HG02588 (cell line): Measurements from ENCODE around the gene FSTL5.
"Not testable (repeated sequence)": the region's sequence is repeated elsewhere in the genome, so short reads cannot be mapped to it uniquely, and the experiment has no call there.

Experiments used
- ATAC-seq: cut with Tn5 transposase; IDR thresholded peaks from one replicate; pipeline ENCODE4 v1.9.1; 2021; ENCODE audit warnings: mild to moderate bottlenecking, moderate library complexity; ENCODE audit not compliant: unreplicated experiment

The FSTL5 gene

GRCh38 chr4:161856711-161857326, 307.0 kb downstream of the FSTL5 start:
- no peak for ATAC-seq

GRCh38 chr4:161850631-161851030, 313.2 kb downstream of the FSTL5 start:
- ATAC-seq = no peak

DNA sequence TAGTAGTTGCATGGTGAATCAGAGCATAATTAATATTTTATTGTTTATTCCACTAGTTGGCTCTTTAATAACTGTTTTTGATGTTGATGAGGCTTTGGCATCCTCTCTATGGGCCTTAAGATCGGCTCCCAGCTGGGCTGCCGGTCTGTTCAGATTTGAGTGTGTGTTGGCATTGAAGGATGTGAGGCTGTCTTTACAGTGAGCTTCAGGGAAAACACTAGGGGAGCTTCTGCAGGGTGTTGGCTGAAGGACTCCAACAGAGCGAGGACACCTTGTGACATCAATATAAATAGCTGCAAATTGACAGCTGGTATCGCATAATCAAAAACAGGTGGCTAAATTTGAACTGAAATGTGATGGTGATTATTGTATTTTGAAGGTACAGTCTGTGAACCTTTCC, 322.0 kb downstream of the FSTL5 start:
- no peak for ATAC-seq

DNA sequence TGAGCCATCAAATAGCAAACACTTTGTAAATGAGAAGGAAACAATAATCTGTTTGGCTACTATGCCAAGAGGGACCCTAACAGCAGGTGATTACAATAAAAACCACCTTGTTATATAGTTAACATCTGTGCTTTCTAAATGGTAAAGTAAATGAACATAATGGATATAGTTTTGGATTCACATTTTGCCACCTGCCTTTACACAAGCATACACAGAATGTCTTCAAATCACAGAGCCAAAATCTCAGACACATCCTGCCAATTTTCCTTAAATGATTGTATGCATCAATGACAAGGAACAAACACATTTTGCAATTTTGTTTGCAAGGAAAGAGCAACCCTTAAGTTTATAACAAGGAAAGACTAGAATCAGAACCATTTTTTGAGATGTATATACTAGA, 334.2 kb downstream of the FSTL5 start:
- no peak for ATAC-seq

GRCh38 chr4:161828061-161828460, 335.7 kb downstream of the FSTL5 start:
- no peak for ATAC-seq

GRCh38 chr4:161827013-161827412, 336.8 kb downstream of the FSTL5 start:
- no peak for ATAC-seq

DNA sequence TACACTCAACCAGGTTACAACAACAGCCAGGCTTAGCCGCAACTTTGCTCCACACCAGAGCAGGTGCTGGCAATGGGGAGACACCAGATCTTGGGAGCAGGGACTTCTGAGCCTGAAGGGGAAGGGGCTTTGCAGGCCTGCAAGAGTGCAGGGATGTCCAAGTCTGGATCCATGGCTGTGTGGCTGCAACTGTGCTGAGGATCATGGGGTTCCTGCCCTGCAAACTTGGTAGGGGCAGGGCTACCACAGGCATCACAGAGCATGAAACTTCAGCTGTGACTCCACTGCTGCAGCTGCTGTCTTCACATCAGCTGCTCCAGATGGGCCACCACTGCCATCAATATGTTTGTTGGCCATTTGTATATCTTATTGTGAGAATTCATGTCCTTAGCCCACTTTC, 340.4 kb downstream of the FSTL5 start:
- ATAC-seq = no peak

DNA sequence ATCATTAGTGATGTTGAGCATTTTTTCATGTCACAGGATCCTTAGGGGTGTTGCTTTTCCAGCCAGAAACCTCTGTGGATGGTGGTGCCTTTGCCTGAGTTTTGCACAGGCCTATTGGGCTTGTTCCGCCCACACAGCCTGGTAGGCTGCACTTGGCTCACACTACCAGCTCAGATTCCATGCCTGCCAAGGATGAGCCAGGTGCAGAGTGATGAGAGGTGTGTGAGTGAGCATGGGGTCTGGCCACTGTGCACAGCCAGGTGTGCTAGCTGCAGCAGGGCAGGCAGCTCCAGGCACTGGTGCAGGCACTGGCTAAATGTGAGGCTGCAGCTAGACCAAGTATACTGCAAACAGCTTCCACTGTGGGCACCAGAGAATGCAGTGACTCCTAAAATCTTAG, 341.6 kb downstream of the FSTL5 start:
- no peak for ATAC-seq

- ATAC-seq = no peak
Measured at GRCh38 chr4:161817914-161818313, 345.9 kb downstream of the FSTL5 start.

DNA sequence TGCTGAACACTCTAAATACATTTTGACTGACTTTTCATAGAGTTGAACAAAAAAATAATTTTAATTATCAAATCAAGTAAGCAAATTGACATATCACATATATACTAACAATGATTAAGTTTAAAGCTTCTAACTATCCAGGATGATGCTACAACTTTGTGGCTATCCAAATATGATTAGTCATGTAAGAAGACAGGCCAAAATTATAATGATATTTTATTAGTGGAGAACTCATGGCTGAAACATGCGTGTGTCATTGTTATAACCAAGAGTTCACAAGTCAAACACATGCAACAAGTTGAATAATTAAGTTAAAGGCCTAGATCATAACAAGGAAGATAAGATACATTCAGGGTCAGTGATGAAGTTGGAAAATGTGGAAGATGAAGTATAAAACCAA, 346.8 kb downstream of the FSTL5 start:
- no peak for ATAC-seq

DNA sequence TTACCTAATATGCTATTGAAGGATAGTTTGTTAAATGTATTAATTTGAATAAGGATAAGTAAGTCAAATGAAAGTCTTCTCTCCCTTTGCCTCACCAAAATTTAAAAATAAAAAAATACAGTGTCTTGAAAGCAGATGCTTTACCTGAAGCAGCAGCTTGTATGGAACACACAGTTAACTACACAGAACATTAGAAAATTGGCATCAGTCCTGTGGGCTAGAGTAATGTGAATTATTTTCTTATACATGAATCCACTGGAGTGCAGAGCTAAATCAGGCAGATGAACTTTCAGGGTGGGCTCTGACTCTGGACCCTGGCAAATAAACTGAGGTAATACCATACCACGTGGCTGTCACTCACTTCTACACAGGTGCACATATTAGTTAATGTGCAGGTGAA, 348.0 kb downstream of the FSTL5 start:
- no peak for ATAC-seq

DNA sequence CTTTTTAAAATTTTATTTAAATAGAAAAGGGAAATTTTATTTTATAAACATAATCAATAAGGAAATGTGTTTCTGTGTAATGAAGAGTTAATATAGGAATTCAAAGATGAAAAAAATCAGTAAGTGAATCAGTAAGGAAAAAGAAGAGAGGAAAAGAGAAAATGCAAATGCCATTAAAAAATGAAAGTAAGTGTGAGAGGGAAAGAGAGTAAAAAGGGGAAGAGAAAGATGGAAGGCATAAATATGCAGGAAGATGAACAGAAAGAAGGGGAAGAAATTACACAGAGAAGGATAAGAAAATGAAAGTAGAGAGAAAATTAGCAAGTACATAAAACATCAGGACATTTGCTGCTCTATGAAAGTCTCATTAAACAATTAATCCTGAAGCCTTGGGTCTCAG, 349.9 kb downstream of the FSTL5 start:
- ATAC-seq = no peak

GRCh38 chr4:161813389-161813788, 350.4 kb downstream of the FSTL5 start:
- ATAC-seq = no peak

DNA sequence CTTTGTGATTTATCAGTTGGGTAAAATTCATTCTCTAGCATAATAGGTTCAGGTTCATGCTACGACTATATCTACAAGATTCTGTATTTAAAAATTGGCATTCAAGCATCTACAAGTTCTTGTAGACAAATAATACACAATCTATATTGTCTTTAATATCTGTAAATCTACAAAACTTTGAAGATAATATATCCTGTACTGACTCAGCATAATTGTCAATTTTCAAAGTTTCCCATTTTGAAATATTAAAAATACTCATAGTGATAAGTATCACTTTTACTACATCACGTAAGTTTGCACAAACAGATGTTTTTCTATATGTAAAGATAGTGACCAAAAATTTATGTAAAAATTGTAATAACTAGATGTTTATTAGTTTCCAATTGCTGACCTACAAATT, 360.6 kb downstream of the FSTL5 start:
- ATAC-seq = no peak

- ATAC-seq = no peak
Measured at GRCh38 chr4:161799710-161800109, 364.1 kb downstream of the FSTL5 start.

- no peak for ATAC-seq
Measured at GRCh38 chr4:161792991-161793390, 370.8 kb downstream of the FSTL5 start.

GRCh38 chr4:161791796-161792556, 371.8 kb downstream of the FSTL5 start:
- no peak for ATAC-seq

DNA sequence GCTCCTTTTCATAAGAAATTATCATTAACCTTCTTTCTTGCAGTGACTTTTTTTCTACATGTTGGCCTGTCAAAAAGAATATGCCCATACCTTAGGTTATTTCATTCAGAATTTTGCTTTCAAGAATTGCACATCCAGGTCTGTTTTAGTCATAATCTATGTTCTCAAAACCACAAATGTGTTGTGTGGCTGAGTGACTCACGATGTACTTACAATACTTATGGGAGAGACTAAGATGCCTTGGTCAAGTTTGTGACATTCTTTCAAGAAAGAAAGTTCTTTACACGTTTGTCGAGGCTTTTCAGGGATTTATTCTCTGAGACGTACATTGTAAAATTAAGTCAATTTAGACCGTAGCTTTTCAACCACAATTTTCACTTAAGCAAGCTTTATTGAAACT, 396.7 kb downstream of the FSTL5 start:
- ATAC-seq = no peak

DNA sequence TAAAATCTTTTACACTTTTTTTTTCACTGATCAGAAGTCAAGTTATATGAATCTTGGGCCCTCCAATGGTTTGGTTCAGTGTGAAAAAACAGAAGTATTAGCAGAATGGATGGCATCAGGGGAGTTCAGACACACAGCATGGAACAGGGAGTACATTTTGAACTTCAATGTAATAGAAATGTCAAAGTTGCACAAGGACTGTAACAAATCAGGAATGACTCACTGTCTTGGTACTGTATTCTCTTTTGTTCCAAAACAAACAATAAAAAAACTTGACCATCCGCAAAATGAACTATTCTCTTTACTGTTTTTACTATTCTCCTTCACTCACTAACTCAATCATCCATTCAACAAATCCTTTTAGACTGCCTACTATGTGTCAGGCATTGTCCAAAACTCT, 401.0 kb downstream of the FSTL5 start:
- no peak for ATAC-seq

DNA sequence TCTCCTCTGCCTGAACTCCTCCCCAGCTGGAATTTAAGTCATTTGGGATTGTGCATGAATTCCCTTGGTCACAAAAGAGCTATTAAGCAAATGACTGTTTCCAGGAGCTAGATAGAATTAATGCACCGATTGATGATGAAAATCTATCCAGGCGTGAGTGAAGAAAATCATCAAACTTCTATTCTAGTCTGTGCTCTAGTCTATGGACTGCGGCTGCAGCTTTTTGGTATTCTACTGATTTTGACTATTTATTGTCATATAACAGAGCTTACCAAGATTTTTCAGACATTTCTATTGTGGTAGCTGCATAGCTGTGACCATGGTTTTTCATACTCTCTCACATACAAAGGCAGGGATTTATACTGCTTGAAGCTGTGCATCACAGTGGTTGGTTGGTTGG, 403.8 kb downstream of the FSTL5 start:
- no peak for ATAC-seq

- not testable (repeated sequence) for ATAC-seq
Measured at GRCh38 chr4:161758412-161758811, 405.4 kb downstream of the FSTL5 start.

GRCh38 chr4:161728929-161729328, 434.9 kb downstream of the FSTL5 start:
- ATAC-seq = no peak

- no peak for ATAC-seq
Measured at GRCh38 chr4:161721947-161722346, 441.9 kb downstream of the FSTL5 start.
